Thyroid gland (tissue), 4 donors: Measurements from ENCODE around the gene GET4. TPM values are rescaled to one million over a fixed set of nuclear protein-coding genes. Genes with fewer than 3 reads are reported as not detected.

ENCODE experiments used
- DNase-seq, 2 donors: peaks; one replicate each; pipeline ENCODE4 v3.0.0-alpha.2; 2019
- H3K27ac ChIP-seq, 3 donors: fragments of 200-600 bp; sonication (generic); 1 replicate in 2 of 3; 2 replicates in 1 of 3; pipeline ENCODE4 v1.5.1; 2016 to 2019; ENCODE audit warnings: mild to moderate bottlenecking in 1 of 3, moderate library complexity in 1 of 3
- H3K27me3 ChIP-seq: fragments of 200-600 bp; sonication (generic); one replicate; pipeline ENCODE4 v1.5.1; 2019
- H3K36me3 ChIP-seq, 2 donors: fragments of 200-600 bp; sonication (generic); one replicate each; pipeline ENCODE4 v1.5.1; 2016 to 2019
- H3K4me1 ChIP-seq, 2 donors: fragments of 200-600 bp; sonication (generic); one replicate each; pipeline ENCODE4 v1.5.1; 2017 to 2019
- H3K4me3 ChIP-seq, 3 donors: fragments of 200-600 bp; sonication (generic); replicated peaks in 1 of 3; 1 replicate in 2 of 3; 2 replicates in 1 of 3; pipeline ENCODE4 v1.5.1; 2016; ENCODE audit warnings: mild to moderate bottlenecking in 1 of 3
- H3K9me3 ChIP-seq: fragments of 200-600 bp; sonication (generic); one replicate; pipeline ENCODE4 v1.5.1; 2017
- POLR2A ChIP-seq, 2 donors: fragments of 450-650 bp; IDR thresholded peaks; one replicate each; pipeline ENCODE4 v1.6.1; 2017; ENCODE audit warnings: antibody characterized with exemption in 2 of 2, mild to moderate bottlenecking in 2 of 2, moderate library complexity in 1 of 2
- WGBS, 2 donors: methylation state at CpG; one replicate each; pipeline ENCODE4 v1.1.5; 2017; 5-methylcytosine and 5-hydroxymethylcytosine counted together
- intact Hi-C: fragments of 100-400 bp; cut with DNase I; formaldehyde crosslinking; loops from one replicate; pipeline ENCODE4 v1.15.1; 2023
- total RNA-seq, 4 donors: library from RNA; depleted of rRNA; stranded (reverse); fragments of >200 nt; gene quantifications; one replicate each; pipeline ENCODE4 v1.2.3, GENCODE V29; 2016
- TF ChIP-seq, protein P1 (sequence below), 6 experiments: fragments of 200-600 bp in 3 of 6; fragments of 450-650 bp in 3 of 6; sonication (generic) in 3 of 6; IDR thresholded peaks; one replicate each; pipeline ENCODE4 v1.5.1; 2016 to 2019; ENCODE audit warnings: antibody characterized with exemption in 6 of 6, mild to moderate bottlenecking in 2 of 6, inconsistent platforms in 1 of 6, moderate library complexity in 1 of 6

GET4 gene
- total RNA-seq, 4 donors from 2014 or later, result 29.2 to 38.7 (median 34.3) TPM

DNA sequence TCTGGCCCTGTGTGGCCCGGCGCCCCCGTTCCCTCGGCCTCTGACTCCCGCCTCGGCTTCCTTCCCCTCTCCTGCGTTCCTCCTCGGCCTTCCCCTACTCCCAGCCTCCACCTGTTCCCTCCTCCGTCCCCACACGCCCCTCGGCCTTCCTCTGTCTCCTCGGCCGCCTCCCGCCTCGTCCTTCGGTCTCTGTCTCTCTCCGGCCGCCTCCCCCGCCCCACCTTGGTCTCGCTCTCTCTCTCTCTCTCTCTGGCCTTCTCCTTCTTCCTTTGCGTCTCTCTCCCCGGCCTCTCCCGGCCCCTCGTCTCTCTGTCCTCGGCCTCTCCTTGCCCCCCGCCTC is 588 bp downstream of the GET4 start:
- Histone ChIP-seq H3K27me3 (no peaks in the 10 kb centered on the region), H3K4me1 (peaks cover 13 to 31% of the 10 kb centered on the region in 2 donors), H3K27ac (peak overlapping the region; percentile 39 to 81 (median 76)), H3K9me3 (no peaks in the 10 kb centered on the region), H3K36me3 (no peaks in the 10 kb centered on the region), H3K4me3 (peak overlapping the region; percentile 57 to 85 (median 67))
- DNase-seq, result no peak
- TF ChIP-seq, protein P1, sequence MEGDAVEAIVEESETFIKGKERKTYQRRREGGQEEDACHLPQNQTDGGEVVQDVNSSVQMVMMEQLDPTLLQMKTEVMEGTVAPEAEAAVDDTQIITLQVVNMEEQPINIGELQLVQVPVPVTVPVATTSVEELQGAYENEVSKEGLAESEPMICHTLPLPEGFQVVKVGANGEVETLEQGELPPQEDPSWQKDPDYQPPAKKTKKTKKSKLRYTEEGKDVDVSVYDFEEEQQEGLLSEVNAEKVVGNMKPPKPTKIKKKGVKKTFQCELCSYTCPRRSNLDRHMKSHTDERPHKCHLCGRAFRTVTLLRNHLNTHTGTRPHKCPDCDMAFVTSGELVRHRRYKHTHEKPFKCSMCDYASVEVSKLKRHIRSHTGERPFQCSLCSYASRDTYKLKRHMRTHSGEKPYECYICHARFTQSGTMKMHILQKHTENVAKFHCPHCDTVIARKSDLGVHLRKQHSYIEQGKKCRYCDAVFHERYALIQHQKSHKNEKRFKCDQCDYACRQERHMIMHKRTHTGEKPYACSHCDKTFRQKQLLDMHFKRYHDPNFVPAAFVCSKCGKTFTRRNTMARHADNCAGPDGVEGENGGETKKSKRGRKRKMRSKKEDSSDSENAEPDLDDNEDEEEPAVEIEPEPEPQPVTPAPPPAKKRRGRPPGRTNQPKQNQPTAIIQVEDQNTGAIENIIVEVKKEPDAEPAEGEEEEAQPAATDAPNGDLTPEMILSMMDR (IDR thresholded peaks at IDR 0.05), result no peak
- no peak for TF ChIP-seq POLR2A (IDR thresholded peaks at IDR 0.05)
- intact Hi-C loops, result no loop called here
- 0 to 1% methylated on average over 26 of the region's 26 CpGs for WGBS, 2 donors

DNA sequence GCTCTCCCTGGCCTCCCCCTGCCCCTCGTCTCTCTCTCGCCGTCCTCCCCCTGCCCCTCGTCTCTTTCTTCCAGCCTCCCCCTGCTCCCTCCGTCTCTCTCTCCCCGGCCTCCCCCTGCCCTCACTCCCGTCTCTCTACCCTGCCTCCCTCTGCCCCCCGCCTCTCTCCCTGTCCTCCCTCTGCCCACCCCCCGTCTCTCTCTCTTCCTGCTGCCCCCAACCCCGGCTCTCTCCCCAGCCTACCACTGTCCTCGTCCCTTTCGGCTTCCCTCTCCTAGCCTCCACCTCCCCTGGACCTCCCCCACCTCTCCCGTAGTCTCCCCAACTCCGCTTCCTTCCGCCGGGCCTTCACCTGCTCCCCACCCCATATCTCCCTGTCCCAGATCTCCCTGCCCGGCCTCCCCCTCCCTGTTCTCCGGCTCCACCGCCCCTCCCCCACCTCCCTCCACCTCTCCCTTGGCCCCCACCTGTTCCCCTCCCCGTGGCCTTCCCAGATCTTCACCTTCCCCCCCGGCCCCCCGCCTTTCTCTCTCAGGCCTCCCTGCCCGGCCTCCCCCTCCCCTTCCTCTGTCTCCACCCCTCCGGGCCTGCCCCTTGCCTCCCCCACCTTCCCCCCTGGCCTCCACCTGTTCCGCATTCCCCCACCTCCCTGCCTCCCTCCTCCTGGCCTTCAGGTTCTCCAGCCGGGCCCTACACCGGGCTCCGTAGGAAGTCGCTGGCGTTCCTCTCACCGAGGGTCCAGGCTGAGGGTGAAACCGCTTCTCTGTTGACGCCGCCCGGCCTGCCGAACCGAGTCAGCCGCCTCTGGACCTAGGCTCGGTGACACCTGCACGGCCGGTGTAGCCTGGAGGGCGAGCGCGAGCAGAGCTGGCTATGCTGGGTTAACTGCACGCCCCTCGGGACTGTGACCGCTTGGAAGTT is 1.2 kb downstream of the GET4 start:
- Histone ChIP-seq H3K27ac (peak overlapping the region in 2 of 3 donors; percentile 76 to 81), H3K36me3 (no peaks in the 10 kb centered on the region), H3K9me3 (no peaks in the 10 kb centered on the region), H3K4me3 (peak overlapping the region; percentile 57 to 85 (median 67)), H3K4me1 (peaks cover 13 to 36% of the 10 kb centered on the region in 2 donors), H3K27me3 (no peaks in the 10 kb centered on the region)
- TF ChIP-seq, protein P1 (IDR thresholded peaks at IDR 0.05), result no peak
- TF ChIP-seq POLR2A (IDR thresholded peaks at IDR 0.05), result no peak
- intact Hi-C loops, result no loop called here
- DNase-seq, result no peak
- WGBS, 2 donors, result 7 to 12% methylated on average over 22 to 23 of the region's 47 CpGs

DNA sequence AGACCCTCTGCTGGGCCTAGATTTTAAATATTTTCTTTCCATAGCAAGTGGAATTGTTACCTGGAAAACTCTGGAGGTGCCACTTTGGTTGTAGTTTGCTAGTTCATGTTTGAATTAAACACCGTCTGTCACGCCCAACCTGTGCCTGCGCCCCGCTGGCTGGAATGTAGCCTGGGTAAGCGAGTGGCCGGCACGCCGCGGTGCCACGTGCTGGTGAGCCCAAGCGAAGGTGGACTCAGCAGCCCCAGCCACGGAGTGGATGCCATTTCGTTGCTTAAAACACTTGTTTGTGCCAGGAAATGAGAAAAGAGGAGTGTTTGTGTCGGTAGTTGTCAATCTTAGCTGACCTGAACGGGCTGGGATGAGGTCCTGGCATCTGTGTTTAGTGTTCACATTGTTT is 2.7 kb downstream of the GET4 start:
- no peak for DNase-seq
- peaks cover 17 to 39% of the 10 kb centered on the region in 2 donors for H3K4me1 ChIP-seq
- no peak overlapping the region for H3K27ac ChIP-seq
- intact Hi-C loops, result no loop called here
- no peaks in the 10 kb centered on the region for H3K27me3 ChIP-seq
- no peak overlapping the region for H3K4me3 ChIP-seq
- TF ChIP-seq POLR2A (IDR thresholded peaks at IDR 0.05), result no peak
- no peaks in the 10 kb centered on the region for H3K9me3 ChIP-seq
- H3K36me3 ChIP-seq, result no peaks in the 10 kb centered on the region
- 89 to 91% methylated on average over 15 of the region's 15 CpGs for whole genome bisulfite sequencing, 2 donors

DNA sequence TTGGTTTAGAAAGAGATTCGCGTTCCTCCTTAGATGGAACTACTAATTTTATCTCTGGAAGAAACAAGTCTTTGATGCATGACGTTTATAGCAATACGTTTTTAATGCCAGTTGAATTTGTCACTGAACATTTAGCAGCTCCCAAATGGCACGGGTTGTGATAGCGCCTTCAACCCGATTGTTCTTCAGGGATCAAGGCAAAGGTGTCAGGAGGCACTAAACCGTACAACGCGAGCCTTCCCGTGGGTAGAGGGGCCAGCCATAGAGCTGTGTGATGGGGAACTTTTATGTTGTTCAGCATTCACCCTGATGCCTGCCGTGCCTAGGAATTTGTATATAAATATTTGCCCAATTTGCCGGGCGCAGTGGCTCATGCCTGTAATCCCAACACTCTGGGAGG is 3.4 kb downstream of the GET4 start:
- no peaks in the 10 kb centered on the region for H3K27me3 ChIP-seq
- TF ChIP-seq POLR2A (IDR thresholded peaks at IDR 0.05), result no peak
- TF ChIP-seq, protein P1 (IDR thresholded peaks at IDR 0.05), result no peak
- intact Hi-C loops, result no loop called here
- no peak for DNase-seq
- H3K36me3 ChIP-seq, result no peaks in the 10 kb centered on the region
- H3K4me1 ChIP-seq, result peaks cover 17 to 39% of the 10 kb centered on the region in 2 donors
- H3K4me3 ChIP-seq, result no peak overlapping the region
- no peak overlapping the region for H3K27ac ChIP-seq
- 87% methylated on average over 14 of the region's 14 CpGs for WGBS, 2 donors
- H3K9me3 ChIP-seq, result no peaks in the 10 kb centered on the region

DNA sequence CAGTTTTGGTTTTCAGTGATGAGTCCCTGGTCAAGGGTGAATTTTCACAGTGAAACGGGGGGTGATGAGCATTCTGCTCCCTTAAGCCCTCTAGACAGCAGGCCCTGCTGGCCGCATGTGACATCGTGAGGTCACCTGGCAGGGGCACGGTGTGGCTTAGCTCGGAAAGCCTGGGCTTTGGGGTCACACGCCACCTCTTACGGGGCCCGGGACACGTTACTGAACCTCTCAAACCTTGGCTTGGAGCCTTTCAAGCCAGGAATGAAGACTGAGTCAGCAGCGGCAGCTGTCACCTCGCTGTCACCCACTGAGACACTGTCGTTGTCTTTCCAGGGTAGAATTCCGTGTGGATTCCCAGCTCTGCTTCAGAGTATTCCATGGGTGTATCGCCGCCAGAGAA is 4.1 kb downstream of the GET4 start:
- intact Hi-C loops, result no loop called here
- Histone ChIP-seq H3K27ac (no peak overlapping the region), H3K9me3 (no peaks in the 10 kb centered on the region), H3K4me3 (no peak overlapping the region), H3K4me1 (peaks cover 17 to 37% of the 10 kb centered on the region in 2 donors), H3K27me3 (no peaks in the 10 kb centered on the region), H3K36me3 (no peaks in the 10 kb centered on the region)
- no peak for DNase-seq
- WGBS, 2 donors, result 86 to 92% methylated on average over 14 of the region's 15 CpGs
- no peak for TF ChIP-seq POLR2A (IDR thresholded peaks at IDR 0.05)
- TF ChIP-seq, protein P1 (IDR thresholded peaks at IDR 0.05), result no peak
